NOMO-1 treated with dmso at 0.1 percent for 144 hours (cell line): ENCODE results near the gene TNS1.
A peak's percentile ranks its signal among the peaks of the same experiment; 100 is the strongest.

Source experiments
- DNase-seq: peaks from one replicate; lab custom pipeline; 2025; ENCODE audit not compliant: unreplicated experiment; lab: John Stamatoyannopoulos, UW

TNS1 gene

GRCh38 chr2:218002143-218002844 lies 501 bp downstream of the TNS1 start:
- DNase-seq, result no peak

DNA sequence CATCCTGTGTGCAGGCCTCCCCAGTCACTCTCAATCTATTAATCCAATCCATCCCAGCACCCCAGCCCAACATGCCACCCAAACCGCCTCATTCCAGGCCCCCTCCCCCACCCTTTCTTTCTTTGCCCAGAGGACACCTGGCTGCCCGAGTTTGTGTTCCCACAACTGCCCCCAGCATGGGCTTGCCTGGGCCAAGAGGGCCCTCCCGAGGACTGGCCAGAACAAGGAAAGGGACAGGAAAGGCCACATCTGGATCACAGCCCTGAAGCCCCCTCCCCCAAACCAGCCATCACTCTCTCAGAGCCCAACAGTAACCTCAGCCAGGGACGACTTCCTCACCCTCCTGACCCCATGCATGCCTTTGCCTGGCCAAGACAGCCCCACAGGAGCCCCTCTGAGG lies 1.2 kb downstream of the TNS1 start:
- DNase-seq, result no peak

GRCh38 chr2:218000136-218000535 lies 2.7 kb downstream of the TNS1 start:
- no peak for DNase-seq

DNA sequence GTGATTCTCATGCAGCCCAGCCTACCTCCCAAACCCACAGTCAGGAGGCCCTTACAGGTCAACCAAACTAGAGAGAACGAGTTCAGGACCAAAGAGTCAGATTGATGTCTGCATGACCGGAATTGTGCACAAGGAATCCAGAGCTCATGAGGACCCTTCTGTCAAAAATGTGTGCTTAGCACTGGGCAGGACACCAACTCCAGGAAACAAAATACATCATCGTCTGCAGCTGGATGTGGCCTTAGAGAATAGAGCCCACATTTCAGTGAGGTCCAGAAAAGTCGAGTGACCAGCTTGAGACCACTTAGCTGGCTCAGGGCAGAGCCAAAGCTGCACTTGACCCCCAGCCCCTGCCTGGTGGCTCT lies 3.2 kb downstream of the TNS1 start:
- DNase-seq, result no peak

DNA sequence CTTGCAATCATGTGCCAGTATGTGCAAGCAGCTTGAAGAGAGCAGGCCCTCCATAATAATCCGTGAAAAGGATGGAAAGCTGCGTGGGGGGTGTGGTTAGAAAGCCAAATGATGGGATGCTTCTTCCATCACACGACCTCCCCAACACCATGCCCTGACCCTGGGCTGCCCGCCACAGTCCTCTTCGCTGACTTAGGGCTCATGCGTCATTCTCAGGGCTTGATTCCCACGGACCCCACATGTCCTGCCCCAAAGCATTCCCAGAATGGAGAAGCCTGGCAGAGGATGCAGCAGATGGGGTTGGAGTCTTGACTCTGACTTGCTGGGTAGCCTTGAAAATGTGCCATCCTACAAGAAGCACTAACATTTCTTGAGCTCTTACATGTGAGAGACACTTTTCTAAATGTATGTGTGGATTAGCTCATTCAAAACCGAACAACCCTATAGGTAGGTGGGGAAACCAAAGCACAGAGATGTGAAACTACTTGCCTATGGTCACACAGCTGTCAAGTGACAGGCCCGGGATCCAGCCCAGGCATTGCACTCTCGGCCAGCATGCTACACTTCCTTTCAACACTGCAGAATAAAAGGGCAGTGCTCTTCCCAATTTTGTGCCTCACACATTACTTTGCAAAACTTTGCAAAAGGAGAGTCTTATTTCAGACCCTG lies 3.7 kb downstream of the TNS1 start:
- DNase-seq, result no peak

- DNase-seq, result no peak
Measured at GRCh38 chr2:217997510-217997909, 5.3 kb downstream of the TNS1 start.

DNA sequence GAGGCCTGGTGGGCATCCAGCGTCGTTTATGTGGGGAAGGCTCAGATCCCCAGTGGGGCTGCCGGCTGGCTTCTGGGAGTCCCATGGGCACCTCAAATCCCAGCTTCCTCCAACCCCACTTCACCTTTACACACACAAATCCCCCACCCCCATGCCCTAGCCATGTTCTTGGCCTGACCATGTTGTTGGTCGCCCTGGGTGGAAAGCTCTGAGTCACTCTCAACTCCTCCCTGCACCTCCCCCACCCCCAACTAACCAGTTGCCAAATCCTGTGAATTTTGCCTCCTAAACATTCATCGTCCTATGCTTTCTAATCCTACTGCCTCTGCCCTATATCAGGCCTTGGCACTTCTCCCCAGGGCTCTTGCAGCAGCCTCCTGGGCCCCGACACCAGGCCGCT lies 6.4 kb downstream of the TNS1 start:
- no peak for DNase-seq

GRCh38 chr2:217995731-217996231 lies 7.0 kb downstream of the TNS1 start:
- no peak for DNase-seq

DNA sequence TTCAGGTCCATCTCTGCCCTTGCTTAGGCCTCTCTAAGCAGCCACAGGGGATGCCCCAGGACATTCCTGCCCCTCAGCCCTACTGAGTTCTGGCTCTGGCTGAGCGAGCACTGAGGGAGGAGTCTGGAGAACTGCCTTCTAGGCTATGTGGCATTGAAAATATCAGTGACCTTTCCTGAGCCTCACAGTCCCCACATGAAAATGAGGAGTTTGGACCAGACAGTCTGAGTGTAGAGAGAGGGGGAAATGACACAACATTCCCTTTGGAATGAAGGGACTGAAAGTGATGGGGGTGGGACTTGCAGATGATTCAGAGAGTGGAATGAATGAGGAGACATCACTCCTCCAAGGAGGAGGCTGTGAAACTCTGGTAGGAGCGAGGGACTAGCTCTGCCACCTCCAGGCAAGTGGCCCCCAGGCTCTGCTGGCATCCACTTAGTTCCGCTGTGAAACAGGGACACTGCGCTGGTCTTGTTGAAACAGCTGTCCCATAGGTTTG lies 8.0 kb downstream of the TNS1 start:
- no peak for DNase-seq

GRCh38 chr2:217993817-217994463 lies 8.9 kb downstream of the TNS1 start:
- DNase-seq, result peak; percentile 6

GRCh38 chr2:217993138-217993537 lies 9.7 kb downstream of the TNS1 start:
- no peak for DNase-seq

DNA sequence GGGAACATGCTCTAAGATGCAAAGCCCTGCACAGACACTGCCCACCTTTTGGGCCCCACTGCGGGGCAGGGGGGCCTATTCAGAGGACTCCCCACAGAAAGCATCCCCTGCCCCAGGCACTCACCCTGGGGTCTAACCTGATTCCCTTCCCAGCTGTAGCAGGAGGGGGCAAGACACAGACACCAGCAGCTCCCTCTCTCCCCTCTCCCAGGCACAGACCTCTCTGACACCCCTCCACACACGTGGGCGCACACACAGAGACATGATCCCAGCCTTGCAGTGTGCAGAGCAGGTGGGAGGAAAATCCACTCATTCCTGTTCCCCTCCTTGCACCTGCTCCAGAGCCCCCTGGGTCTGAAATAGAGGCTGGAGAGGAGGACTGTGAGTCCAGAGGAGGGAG lies 10.7 kb downstream of the TNS1 start:
- no peak for DNase-seq

GRCh38 chr2:217990791-217991465 lies 11.9 kb downstream of the TNS1 start:
- DNase-seq, result no peak

GRCh38 chr2:217990389-217990788 lies 12.4 kb downstream of the TNS1 start:
- no peak for DNase-seq

- DNase-seq, result no peak
Measured at GRCh38 chr2:217989221-217989948, 13.4 kb downstream of the TNS1 start.

DNA sequence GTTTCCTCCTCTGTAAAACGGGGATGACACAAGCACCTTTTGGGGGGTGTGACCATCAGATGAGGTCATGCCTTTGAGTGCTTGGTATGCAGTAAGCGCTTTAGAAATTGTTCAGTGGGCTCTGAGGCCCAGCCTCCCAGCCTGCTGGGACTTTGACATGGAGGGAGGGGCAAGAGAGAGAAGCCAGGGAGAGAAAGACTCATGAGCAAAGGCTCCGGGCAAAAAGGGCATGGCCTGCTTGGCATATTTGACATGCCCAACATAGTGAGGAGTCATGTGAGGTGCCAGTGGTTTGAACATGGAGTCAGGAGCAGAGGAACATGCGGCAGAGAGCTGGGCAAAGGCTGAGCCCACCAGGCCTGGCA lies 14.0 kb downstream of the TNS1 start:
- no peak for DNase-seq

DNA sequence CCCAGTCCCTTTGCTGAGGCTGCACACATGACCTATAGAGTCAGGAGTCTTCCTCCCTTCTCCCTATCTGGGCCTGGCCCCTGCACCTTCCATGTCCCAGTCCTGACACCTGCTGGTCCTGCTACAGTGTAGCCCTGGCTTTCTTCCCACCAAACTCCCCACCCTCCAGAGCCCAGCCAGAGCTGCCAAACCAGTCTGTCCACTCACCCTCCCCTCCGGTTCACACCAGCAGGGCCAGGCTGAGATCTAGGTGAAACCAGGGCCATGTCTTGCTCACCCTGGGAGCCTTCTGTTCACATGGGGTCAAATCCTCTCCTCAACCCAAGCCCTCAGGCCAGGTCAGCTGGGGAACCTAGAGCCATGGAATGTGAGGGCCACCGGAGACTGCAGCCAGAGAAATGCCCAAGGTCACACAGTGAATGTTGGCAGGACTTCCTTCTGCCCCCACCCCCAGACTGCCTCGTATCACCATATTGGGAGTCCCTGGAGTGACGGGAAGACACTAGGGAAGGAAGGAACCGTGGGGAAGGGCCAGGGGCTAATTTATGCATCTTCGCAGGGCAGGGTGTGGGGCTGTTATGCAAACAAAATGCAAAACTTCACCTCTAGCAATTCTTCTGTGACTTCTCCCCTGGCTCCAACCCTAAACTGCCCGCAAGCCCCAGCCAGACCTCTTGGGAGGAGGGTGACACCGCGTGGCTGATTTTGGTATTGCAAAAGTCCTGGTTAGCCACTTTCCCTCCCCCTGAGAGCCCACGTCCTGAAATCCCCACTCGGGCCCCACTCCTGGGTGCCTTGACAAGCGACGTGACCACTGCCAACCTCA lies 14.6 kb downstream of the TNS1 start:
- DNase-seq, result peak; percentile 48

DNA sequence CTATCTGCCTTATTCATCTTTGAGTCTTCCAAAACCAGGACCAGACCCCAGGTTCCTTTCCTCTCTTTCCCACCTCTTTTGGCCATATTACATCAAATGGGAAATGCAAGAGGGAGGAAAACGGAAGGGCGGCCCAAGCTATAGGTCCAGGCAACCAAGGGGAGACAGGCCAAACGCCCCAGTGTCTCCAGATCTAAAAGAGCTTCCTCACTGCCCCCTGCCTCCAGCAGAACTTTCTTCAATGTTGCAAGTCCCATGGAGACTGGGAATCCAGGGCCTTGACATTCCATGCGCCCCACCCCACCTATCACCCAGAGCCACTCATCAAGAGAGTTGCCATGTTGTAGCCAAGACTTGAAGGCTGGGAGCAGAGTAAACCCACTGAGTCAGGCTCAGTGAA lies 15.4 kb downstream of the TNS1 start:
- DNase-seq, result no peak

DNA sequence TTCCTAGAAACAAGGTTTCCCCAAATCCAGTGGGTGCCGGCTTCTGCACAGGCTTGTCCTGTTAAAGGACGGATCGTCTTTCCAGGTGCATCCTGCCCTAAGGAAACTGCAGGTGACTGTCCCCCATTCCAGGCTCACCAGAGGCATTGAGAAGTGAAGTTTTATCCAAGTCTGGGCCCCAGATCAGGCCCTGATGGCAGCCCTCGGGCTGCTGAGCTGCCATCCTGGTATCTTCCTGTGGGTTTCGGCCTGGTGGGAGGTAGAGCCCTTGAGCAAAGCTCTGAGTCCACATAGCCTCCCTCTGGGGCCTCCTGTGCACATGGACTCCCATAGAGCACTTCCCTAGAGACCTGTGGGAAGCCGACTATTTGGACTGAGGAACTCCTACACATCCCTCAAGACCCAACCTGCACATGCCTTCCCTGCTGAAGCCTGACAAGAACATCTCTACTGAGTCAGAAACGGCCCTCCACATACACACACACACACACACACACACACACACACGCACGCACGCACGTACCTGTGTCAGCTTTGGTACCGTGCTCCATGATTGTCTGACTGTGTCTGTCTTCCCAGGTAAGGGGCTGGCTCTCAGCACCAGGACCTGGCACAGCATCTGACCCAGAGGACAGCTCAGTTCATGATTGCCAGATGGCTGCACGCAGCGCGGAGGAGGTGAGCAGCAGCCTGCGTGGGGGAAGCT lies 16.4 kb downstream of the TNS1 start:
- DNase-seq, result no peak
